ENCODE data around the gene ALOX15. TPM values are rescaled to one million over a fixed set of nuclear protein-coding genes. Genes with fewer than 3 reads are reported as not detected.
"Not testable (repeated sequence)": the region's sequence is repeated elsewhere in the genome, so short reads cannot be mapped to it uniquely, and the experiment has no call there.

The ALOX15 gene
- total RNA-seq, 1 donor from 2014 or later = not detected

DNA sequence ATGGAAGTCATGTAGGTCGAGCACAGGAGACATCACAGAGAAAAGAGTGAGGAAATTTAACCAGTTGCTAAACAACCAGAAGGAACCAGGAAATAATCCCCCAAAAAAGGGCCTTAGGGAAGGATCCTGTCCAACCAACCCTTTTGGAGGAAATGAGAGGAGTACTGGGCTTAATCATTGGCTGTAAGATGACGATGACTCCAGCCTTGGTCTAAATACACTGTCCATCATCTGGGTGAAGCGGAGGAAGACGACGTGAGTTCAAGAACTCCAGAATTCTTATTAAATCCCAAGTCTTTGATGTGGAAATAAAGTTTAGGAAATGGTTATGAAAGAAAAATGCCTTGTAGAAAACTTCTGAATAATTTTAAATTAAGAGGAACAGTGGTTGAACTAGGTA is 11.5 kb upstream of the ALOX15 start:
- intact Hi-C loops (cut with DNase I) = no loop called here
- Histone ChIP-seq H3K4me1 (no peaks in the 10 kb centered on the region), H3K27ac (no peak overlapping the region), H3K27me3 (no peaks in the 10 kb centered on the region), H3K4me3 (no peak overlapping the region), H3K36me3 (no peaks in the 10 kb centered on the region), H3K9me3 (no peaks in the 10 kb centered on the region)
- DNase-seq (ENCODE audit: extremely low spot score in 2 of 2) = no peak
- TF ChIP-seq POLR2A (IDR thresholded peaks at IDR 0.05) = no peak
- TF ChIP-seq POLR2AphosphoS5 (IDR thresholded peaks at IDR 0.05; ENCODE audit: insufficient read depth in 1 of 2, low read depth in 1 of 2) = no peak
- no peak for TF ChIP-seq CTCF (IDR thresholded peaks at IDR 0.05)

DNA sequence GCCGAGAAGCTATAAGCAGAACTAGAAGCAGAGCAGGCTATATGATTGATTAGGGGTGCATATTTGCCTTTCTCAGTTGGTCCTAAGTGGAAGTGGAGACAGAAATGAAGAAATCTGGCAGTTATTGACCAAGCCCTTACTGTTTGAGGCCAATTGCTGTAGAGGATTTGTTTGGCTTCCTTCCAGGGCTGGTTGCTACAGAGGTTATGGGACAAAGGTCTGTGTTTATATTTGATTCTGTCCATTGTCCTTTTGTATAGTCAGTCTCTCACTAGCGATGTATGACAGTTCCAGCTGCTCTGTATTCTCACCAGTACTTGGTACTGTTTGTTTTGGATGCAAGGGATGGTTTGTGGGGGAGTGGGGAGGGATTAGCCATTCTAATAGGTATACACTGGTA is 7.3 kb upstream of the ALOX15 start:
- intact Hi-C loops (cut with DNase I) = no loop called here
- Histone ChIP-seq H3K4me3 (no peak overlapping the region), H3K27me3 (no peaks in the 10 kb centered on the region), H3K9me3 (no peaks in the 10 kb centered on the region), H3K4me1 (no peaks in the 10 kb centered on the region), H3K36me3 (no peaks in the 10 kb centered on the region), H3K27ac (no peak overlapping the region)
- no peak for DNase-seq (ENCODE audit: extremely low spot score in 2 of 2)
- TF ChIP-seq CTCF (IDR thresholded peaks at IDR 0.05) = no peak

DNA sequence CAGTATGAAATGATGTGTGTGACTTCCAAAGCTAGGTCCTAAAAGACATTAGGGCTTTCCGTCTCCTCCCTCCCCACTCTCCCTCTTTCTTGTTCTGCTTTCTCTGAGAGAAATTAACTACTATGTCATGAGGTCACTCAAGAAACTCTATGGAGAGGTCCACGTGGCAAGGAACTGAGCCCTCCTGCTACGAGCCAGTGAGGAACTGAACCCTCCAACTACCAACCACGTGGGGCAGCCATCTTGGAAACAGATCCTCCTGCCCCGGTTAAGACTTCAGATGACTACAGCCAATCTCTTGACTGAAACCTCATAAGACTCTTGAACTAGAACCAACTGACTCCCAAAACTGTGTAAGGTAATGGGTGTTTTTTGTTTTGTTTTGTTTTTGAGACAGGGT is 4.2 kb upstream of the ALOX15 start:
- DNase-seq (ENCODE audit: extremely low spot score in 2 of 2) = no peak
- Histone ChIP-seq H3K4me1 (no peaks in the 10 kb centered on the region), H3K27ac (no peak overlapping the region), H3K9me3 (no peaks in the 10 kb centered on the region), H3K36me3 (no peaks in the 10 kb centered on the region), H3K4me3 (no peak overlapping the region), H3K27me3 (no peaks in the 10 kb centered on the region)
- TF ChIP-seq POLR2A (IDR thresholded peaks at IDR 0.05) = no peak
- no peak for TF ChIP-seq POLR2AphosphoS5 (IDR thresholded peaks at IDR 0.05; ENCODE audit: insufficient read depth in 1 of 2, low read depth in 1 of 2)
- no peak for TF ChIP-seq CTCF (IDR thresholded peaks at IDR 0.05)
- intact Hi-C loops (cut with DNase I) = no loop called here

- DNase-seq (ENCODE audit: extremely low spot score in 2 of 2) = no peak
- Histone ChIP-seq H3K36me3 (no peaks in the 10 kb centered on the region), H3K27ac (no peak overlapping the region), H3K4me1 (peaks cover 5% of the 10 kb centered on the region), H3K4me3 (no peak overlapping the region), H3K27me3 (no peaks in the 10 kb centered on the region), H3K9me3 (no peaks in the 10 kb centered on the region)
- intact Hi-C loops (cut with DNase I) = no loop called here
- no peak for TF ChIP-seq POLR2AphosphoS5 (IDR thresholded peaks at IDR 0.05; ENCODE audit: insufficient read depth in 1 of 2, low read depth in 1 of 2)
- no peak for TF ChIP-seq CTCF (IDR thresholded peaks at IDR 0.05)
- no peak for TF ChIP-seq POLR2A (IDR thresholded peaks at IDR 0.05)
Measured at GRCh38 chr17:4643676-4644075, 2.2 kb upstream of the ALOX15 start.

GRCh38 chr17:4642286-4642685 is 808 bp upstream of the ALOX15 start:
- no peak overlapping the region for H3K4me3 ChIP-seq
- no peaks in the 10 kb centered on the region for H3K9me3 ChIP-seq
- DNase-seq (ENCODE audit: extremely low spot score in 2 of 2) = no peak
- TF ChIP-seq POLR2A (IDR thresholded peaks at IDR 0.05) = no peak
- no peak for TF ChIP-seq CTCF (IDR thresholded peaks at IDR 0.05)
- no peak for TF ChIP-seq POLR2AphosphoS5 (IDR thresholded peaks at IDR 0.05; ENCODE audit: insufficient read depth in 1 of 2, low read depth in 1 of 2)
- no peaks in the 10 kb centered on the region for H3K36me3 ChIP-seq
- no peaks in the 10 kb centered on the region for H3K27me3 ChIP-seq
- intact Hi-C loops (cut with DNase I) = no loop called here
- peaks cover 5% of the 10 kb centered on the region for H3K4me1 ChIP-seq
- no peak overlapping the region for H3K27ac ChIP-seq

GRCh38 chr17:4640569-4641188 is 799 bp downstream of the ALOX15 start:
- H3K4me1 ChIP-seq; H3K36me3 ChIP-seq; H3K27ac ChIP-seq; intact Hi-C loops (cut with DNase I); H3K9me3 ChIP-seq; H3K4me3 ChIP-seq; DNase-seq (ENCODE audit: extremely low spot score in 2 of 2); H3K27me3 ChIP-seq: not testable (repeated sequence)

DNA sequence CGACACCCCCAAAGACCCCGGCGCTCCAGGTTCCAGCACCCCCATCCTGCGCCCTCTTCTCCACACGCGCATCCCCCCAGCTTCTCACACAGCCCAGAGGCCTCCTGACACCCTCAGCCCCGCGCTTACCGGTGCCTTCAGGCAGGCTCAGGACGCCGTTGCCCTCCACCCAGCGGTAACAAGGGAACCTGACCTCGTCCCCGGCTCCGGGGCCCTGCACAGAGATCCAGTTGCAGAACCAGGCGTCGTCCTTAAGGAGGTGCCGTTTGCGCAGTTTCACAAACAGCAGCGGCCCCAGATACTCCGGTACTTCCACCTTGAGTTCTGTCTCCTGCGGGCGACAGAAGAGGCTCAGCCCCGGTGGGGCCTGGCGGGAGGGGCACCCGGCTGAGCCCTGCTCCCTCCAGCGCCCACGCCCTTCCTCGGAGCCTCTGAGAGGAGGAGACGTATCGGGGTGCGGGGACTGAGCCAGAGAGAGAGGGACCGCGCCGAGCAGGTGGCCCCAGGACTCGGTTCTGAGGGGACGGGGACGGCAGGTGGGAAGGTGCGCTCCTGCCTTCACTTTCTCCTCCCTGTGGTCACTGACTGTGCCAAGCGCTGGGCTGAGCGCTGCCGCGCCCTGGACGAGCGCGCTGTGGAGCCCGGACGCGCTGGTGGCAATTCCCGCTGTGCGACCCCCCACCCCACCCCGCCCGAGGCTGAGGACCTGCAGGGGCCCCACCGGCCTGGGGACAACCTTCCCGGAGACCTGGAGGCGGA is 2.0 kb downstream of the ALOX15 start:
- H3K27me3 ChIP-seq; intact Hi-C loops (cut with DNase I); DNase-seq (ENCODE audit: extremely low spot score in 2 of 2); H3K4me3 ChIP-seq; H3K36me3 ChIP-seq; H3K4me1 ChIP-seq; H3K27ac ChIP-seq; H3K9me3 ChIP-seq: not testable (repeated sequence)

GRCh38 chr17:4638766-4639165 is 2.7 kb downstream of the ALOX15 start:
- H3K27ac ChIP-seq; H3K36me3 ChIP-seq; H3K4me1 ChIP-seq; H3K9me3 ChIP-seq; H3K4me3 ChIP-seq; H3K27me3 ChIP-seq; intact Hi-C loops (cut with DNase I); DNase-seq (ENCODE audit: extremely low spot score in 2 of 2): not testable (repeated sequence)

Measured in vagina (tissue), 2 donors.